ENCODE results near the gene R3HDM4. TPM values are rescaled to one million over a fixed set of nuclear protein-coding genes. Genes with fewer than 3 reads are reported as not detected.
A peak's percentile ranks its signal among the peaks of the same experiment; 100 is the strongest.

Gene R3HDM4
- total RNA-seq, 1 experiment from 2014 or later, result 47.5 TPM

- DNase-seq, result no peak
- Histone ChIP-seq H3K36me3 (replicated peaks; ENCODE audit: control insufficient read depth, insufficient read depth, low read length) (no peaks in the 10 kb centered on the region), H3K4me3 (ENCODE audit: insufficient read depth, low read depth, low read length) (peak overlapping the region; percentile 63), H3K27me3 (ENCODE audit: control insufficient read depth, insufficient read depth, low read length) (peaks cover 60% of the 10 kb centered on the region)
These were observed 5.1 kb upstream of the R3HDM4 start for GRCh38 chr19:918152-918437.

GRCh38 chr19:917323-918151, 4.5 kb upstream of the R3HDM4 start, which contains the start of gene KISS1R:
KISS1R (plus strand) TSS chr19:917333; CDS start chr19:917503, 170 bp downstream.
- peaks cover 60% of the 10 kb centered on the region for H3K27me3 ChIP-seq (ENCODE audit: control insufficient read depth, insufficient read depth, low read length)
- peak; percentile 97 for DNase-seq
- H3K4me3 ChIP-seq (ENCODE audit: insufficient read depth, low read depth, low read length), result peak within 1 kb of the TSS; percentile 63
- H3K36me3 ChIP-seq (replicated peaks; ENCODE audit: control insufficient read depth, insufficient read depth, low read length), result no peaks in the 10 kb centered on the region

- Histone ChIP-seq H3K27me3 (ENCODE audit: control insufficient read depth, insufficient read depth, low read length) (peaks cover 60% of the 10 kb centered on the region), H3K4me3 (ENCODE audit: insufficient read depth, low read depth, low read length) (peak overlapping the region; percentile 63), H3K36me3 (replicated peaks; ENCODE audit: control insufficient read depth, insufficient read depth, low read length) (no peaks in the 10 kb centered on the region)
- DNase-seq, result peak; percentile 93
These were observed 3.8 kb upstream of the R3HDM4 start for GRCh38 chr19:916645-917322.

- DNase-seq, result no peak
- Histone ChIP-seq H3K36me3 (replicated peaks; ENCODE audit: control insufficient read depth, insufficient read depth, low read length) (no peaks in the 10 kb centered on the region), H3K27me3 (ENCODE audit: control insufficient read depth, insufficient read depth, low read length) (peaks cover 19% of the 10 kb centered on the region), H3K4me3 (ENCODE audit: insufficient read depth, low read depth, low read length) (peak overlapping the region; percentile 71)
These were observed 589 bp downstream of the R3HDM4 start for GRCh38 chr19:912181-913079.

- H3K36me3 ChIP-seq (replicated peaks; ENCODE audit: control insufficient read depth, insufficient read depth, low read length), result no peaks in the 10 kb centered on the region; the same call in 1 of the 2 replicates
- peak overlapping the region; percentile 16; the same call in 1 of the 2 replicates for H3K4me3 ChIP-seq (ENCODE audit: insufficient read depth, low read depth, low read length)
- DNase-seq, result peak; percentile 90
- H3K27me3 ChIP-seq (ENCODE audit: control insufficient read depth, insufficient read depth, low read length), result peaks cover 10% of the 10 kb centered on the region
These were observed 1.6 kb downstream of the R3HDM4 start for GRCh38 chr19:911197-912033.

GRCh38 chr19:907183-907853, 5.7 kb downstream of the R3HDM4 start:
- DNase-seq, result no peak
- Histone ChIP-seq H3K4me3 (ENCODE audit: insufficient read depth, low read depth, low read length) (no peak overlapping the region), H3K36me3 (replicated peaks; ENCODE audit: control insufficient read depth, insufficient read depth, low read length) (no peaks in the 10 kb centered on the region; the same call in 1 of the 2 replicates), H3K27me3 (ENCODE audit: control insufficient read depth, insufficient read depth, low read length) (no peaks in the 10 kb centered on the region)

- no peak for DNase-seq
- Histone ChIP-seq H3K27me3 (ENCODE audit: control insufficient read depth, insufficient read depth, low read length) (no peaks in the 10 kb centered on the region), H3K36me3 (replicated peaks; ENCODE audit: control insufficient read depth, insufficient read depth, low read length) (no peaks in the 10 kb centered on the region; the same call in 1 of the 2 replicates), H3K4me3 (ENCODE audit: insufficient read depth, low read depth, low read length) (no peak overlapping the region)
These were observed 6.5 kb downstream of the R3HDM4 start for GRCh38 chr19:906480-906879.

- no peak for DNase-seq
- Histone ChIP-seq H3K27me3 (ENCODE audit: control insufficient read depth, insufficient read depth, low read length) (no peaks in the 10 kb centered on the region), H3K36me3 (replicated peaks; ENCODE audit: control insufficient read depth, insufficient read depth, low read length) (no peaks in the 10 kb centered on the region; the same call in 1 of the 2 replicates), H3K4me3 (ENCODE audit: insufficient read depth, low read depth, low read length) (no peak overlapping the region)
These were observed 8.5 kb downstream of the R3HDM4 start for GRCh38 chr19:904545-904944.

GRCh38 chr19:903266-903797, 9.7 kb downstream of the R3HDM4 start:
- H3K27me3 ChIP-seq (ENCODE audit: control insufficient read depth, insufficient read depth, low read length), result no peaks in the 10 kb centered on the region
- H3K4me3 ChIP-seq (ENCODE audit: insufficient read depth, low read depth, low read length), result no peak overlapping the region
- H3K36me3 ChIP-seq (replicated peaks; ENCODE audit: control insufficient read depth, insufficient read depth, low read length), result no peaks in the 10 kb centered on the region; the same call in 1 of the 2 replicates
- no peak for DNase-seq

GRCh38 chr19:902446-903226, 10.4 kb downstream of the R3HDM4 start:
- H3K36me3 ChIP-seq (replicated peaks; ENCODE audit: control insufficient read depth, insufficient read depth, low read length), result no peaks in the 10 kb centered on the region; the same call in 1 of the 2 replicates
- H3K4me3 ChIP-seq (ENCODE audit: insufficient read depth, low read depth, low read length), result no peak overlapping the region
- DNase-seq, result no peak
- H3K27me3 ChIP-seq (ENCODE audit: control insufficient read depth, insufficient read depth, low read length), result no peaks in the 10 kb centered on the region

- H3K4me3 ChIP-seq (ENCODE audit: insufficient read depth, low read depth, low read length), result no peak overlapping the region
- H3K27me3 ChIP-seq (ENCODE audit: control insufficient read depth, insufficient read depth, low read length), result no peaks in the 10 kb centered on the region
- H3K36me3 ChIP-seq (replicated peaks; ENCODE audit: control insufficient read depth, insufficient read depth, low read length), result no peaks in the 10 kb centered on the region; the same call in 1 of the 2 replicates
- no peak for DNase-seq
These were observed 11.0 kb downstream of the R3HDM4 start for GRCh38 chr19:902093-902370.

- H3K36me3 ChIP-seq (replicated peaks; ENCODE audit: control insufficient read depth, insufficient read depth, low read length), result no peaks in the 10 kb centered on the region; the same call in 1 of the 2 replicates
- no peak overlapping the region for H3K4me3 ChIP-seq (ENCODE audit: insufficient read depth, low read depth, low read length)
- H3K27me3 ChIP-seq (ENCODE audit: control insufficient read depth, insufficient read depth, low read length), result no peaks in the 10 kb centered on the region
- no peak for DNase-seq
These were observed 11.6 kb downstream of the R3HDM4 start for GRCh38 chr19:901216-902092.
